Right atrium auricular region (tissue), 2 donors: Measurements from ENCODE around the gene CAMTA1. TPM values are rescaled to one million over a fixed set of nuclear protein-coding genes. Genes with fewer than 3 reads are reported as not detected.

Experiments used
- DNase-seq: peaks from one replicate; pipeline ENCODE4 v3.0.0-alpha.2; 2019; ENCODE audit warnings: low spot score
- H3K27ac ChIP-seq, 2 donors: fragments of 200-600 bp; sonication (generic); 1 replicate in 1 of 2; 2 replicates in 1 of 2; pipeline ENCODE4 v1.5.1; 2016 to 2019
- H3K27me3 ChIP-seq, 2 donors: fragments of 200-600 bp; sonication (generic); one replicate each; pipeline versions ENCODE4 v1.5.1 to v1.6.0; 2017 to 2019
- H3K36me3 ChIP-seq: fragments of 200-600 bp; sonication (generic); one replicate; pipeline ENCODE4 v1.5.1; 2016
- H3K4me1 ChIP-seq, 2 donors: fragments of 200-600 bp; sonication (generic); one replicate each; pipeline versions ENCODE4 v1.5.1 to v1.6.0; 2017 to 2019
- H3K4me3 ChIP-seq, 2 donors: fragments of 200-600 bp; sonication (generic); 1 replicate in 1 of 2; 2 replicates in 1 of 2; pipeline ENCODE4 v1.5.1; 2017 to 2019; ENCODE audit warnings: mild to moderate bottlenecking in 1 of 2, moderate library complexity in 1 of 2
- H3K9me3 ChIP-seq, 2 donors: fragments of 200-600 bp; sonication (generic); one replicate each; pipeline ENCODE4 v1.5.1; 2019
- total RNA-seq, 2 donors: library from RNA; depleted of rRNA; stranded (reverse); fragments of >200 nt; gene quantifications; one replicate each; pipeline ENCODE4 v1.1.0, GENCODE V29; 2016
- TF ChIP-seq, protein P1 (sequence below), 2 donors: fragments of 200-600 bp; sonication (generic); IDR thresholded peaks; one replicate each; pipeline ENCODE4 v1.5.1; 2019; ENCODE audit warnings: antibody characterized with exemption in 2 of 2

Gene CAMTA1
- total RNA-seq, 2 donors from 2014 or later = 132 to 190 TPM

DNA sequence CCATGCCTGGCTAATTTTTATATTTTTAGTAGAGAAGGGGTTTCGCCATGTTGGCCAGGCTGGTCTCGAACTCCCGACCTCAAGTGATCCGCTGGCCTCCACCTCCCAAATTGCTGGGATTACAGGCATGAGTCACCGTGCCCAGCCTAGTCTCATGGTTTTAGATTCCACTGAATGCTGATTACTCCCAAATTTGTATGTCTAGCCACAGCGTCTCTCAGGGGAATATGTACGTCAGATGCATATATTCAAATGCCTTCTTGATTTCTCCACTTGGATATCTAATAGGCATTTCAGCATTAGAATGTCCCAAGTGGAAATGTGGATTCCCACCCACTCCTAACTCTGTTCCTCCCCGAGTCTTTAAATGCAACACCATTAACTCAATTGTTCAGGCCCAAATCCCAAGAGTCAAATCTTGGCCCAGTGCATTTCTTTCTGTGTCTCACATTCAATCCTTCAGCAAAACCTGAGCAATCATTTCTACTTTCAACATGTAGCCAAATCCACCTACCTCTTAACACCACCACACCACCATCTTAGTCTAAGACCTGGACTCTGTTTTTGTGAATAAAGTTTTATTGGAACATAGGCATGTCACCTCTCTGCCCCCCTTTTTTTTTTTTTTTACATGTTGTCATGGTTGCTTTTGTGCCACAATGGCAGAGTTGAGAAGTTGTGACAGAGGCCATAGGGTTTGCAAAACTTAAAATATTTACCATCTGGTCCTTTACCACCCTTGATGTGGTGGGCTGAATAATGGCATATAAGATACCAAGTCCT, 9.8 kb upstream of the CAMTA1 start:
- Histone ChIP-seq H3K9me3 (peaks cover 0 to 4% of the 10 kb centered on the region in 2 donors), H3K27ac (no peak overlapping the region), H3K27me3 (no peaks in the 10 kb centered on the region), H3K4me3 (no peak overlapping the region), H3K36me3 (no peaks in the 10 kb centered on the region), H3K4me1 (no peaks in the 10 kb centered on the region)
- no peak for DNase-seq
- TF ChIP-seq, protein P1, sequence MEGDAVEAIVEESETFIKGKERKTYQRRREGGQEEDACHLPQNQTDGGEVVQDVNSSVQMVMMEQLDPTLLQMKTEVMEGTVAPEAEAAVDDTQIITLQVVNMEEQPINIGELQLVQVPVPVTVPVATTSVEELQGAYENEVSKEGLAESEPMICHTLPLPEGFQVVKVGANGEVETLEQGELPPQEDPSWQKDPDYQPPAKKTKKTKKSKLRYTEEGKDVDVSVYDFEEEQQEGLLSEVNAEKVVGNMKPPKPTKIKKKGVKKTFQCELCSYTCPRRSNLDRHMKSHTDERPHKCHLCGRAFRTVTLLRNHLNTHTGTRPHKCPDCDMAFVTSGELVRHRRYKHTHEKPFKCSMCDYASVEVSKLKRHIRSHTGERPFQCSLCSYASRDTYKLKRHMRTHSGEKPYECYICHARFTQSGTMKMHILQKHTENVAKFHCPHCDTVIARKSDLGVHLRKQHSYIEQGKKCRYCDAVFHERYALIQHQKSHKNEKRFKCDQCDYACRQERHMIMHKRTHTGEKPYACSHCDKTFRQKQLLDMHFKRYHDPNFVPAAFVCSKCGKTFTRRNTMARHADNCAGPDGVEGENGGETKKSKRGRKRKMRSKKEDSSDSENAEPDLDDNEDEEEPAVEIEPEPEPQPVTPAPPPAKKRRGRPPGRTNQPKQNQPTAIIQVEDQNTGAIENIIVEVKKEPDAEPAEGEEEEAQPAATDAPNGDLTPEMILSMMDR (IDR thresholded peaks at IDR 0.05) = no peak

DNA sequence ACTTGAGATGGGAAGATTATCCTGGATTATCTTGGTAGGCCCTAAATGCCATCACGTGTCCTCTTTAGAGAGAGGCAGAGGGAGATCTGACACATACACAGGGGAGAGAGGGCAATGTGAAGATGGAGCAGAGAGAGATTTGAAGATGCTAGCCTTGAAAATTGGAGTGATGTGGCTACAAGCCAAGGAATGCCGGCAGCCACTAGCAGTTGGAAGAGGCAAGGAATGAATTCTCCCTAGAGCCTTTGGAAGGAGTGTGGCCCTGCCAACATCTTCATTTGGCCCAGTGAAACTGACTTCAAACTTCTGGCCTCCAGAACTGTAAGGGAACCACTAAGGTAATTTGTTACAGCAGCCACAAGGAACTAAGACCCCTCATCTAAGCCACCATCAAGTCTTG, 8.9 kb upstream of the CAMTA1 start:
- DNase-seq = no peak

DNA sequence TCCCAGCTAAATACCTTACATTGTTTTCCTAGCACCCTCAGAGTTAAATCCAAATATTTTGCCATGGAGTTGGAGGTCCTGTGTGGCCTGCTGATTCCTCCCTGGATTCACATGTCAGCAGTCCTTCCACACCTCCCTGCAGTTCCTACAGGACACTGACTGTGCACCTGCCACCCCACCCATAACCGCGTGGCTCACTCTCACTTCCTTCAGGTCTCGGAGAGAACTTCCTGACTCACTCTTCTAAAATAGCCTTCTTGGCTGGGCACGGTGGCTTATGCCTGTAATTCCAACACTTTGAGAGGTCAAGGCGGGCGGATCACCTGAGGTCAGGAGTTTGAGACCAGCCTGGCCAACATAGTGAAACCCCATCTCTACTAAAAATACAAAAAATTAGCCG, 8.4 kb upstream of the CAMTA1 start:
- Histone ChIP-seq H3K4me3 (no peak overlapping the region), H3K4me1 (no peaks in the 10 kb centered on the region), H3K27me3 (no peaks in the 10 kb centered on the region), H3K9me3 (peaks cover 0 to 4% of the 10 kb centered on the region in 2 donors), H3K36me3 (no peaks in the 10 kb centered on the region), H3K27ac (no peak overlapping the region)
- no peak for DNase-seq
- TF ChIP-seq, protein P1 (IDR thresholded peaks at IDR 0.05) = no peak

More for the DNA sequence above, 8.9 kb upstream of the CAMTA1 start:
- Histone ChIP-seq H3K9me3 (peaks cover 0 to 4% of the 10 kb centered on the region in 2 donors), H3K4me1 (no peaks in the 10 kb centered on the region), H3K36me3 (no peaks in the 10 kb centered on the region), H3K4me3 (no peak overlapping the region), H3K27me3 (no peaks in the 10 kb centered on the region), H3K27ac (no peak overlapping the region)
- TF ChIP-seq, protein P1 (IDR thresholded peaks at IDR 0.05) = no peak

DNA sequence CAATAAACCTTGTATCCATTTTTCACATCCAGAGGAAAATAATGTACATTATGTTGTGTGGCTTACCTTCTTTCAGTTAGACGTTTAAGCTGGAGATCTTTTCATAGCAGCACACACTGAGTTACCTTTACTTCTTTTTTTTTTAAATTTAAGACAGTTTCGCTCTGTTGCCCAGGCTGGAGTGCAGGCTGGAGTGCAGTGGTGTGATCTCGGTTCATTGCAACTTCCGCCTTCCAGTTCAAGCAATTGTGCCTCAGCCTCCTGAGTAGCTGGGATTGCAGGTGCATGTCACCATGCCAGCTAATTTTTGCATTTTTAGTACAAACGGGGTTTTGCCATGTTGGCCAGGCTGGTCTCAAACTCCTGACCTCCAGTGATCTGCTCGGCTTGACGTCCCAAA, 7.4 kb upstream of the CAMTA1 start:
- Histone ChIP-seq H3K9me3 (peaks cover 0 to 4% of the 10 kb centered on the region in 2 donors), H3K27ac (no peak overlapping the region), H3K4me3 (no peak overlapping the region), H3K4me1 (no peaks in the 10 kb centered on the region), H3K27me3 (no peaks in the 10 kb centered on the region), H3K36me3 (no peaks in the 10 kb centered on the region)
- no peak for DNase-seq
- TF ChIP-seq, protein P1 (IDR thresholded peaks at IDR 0.05) = no peak

DNA sequence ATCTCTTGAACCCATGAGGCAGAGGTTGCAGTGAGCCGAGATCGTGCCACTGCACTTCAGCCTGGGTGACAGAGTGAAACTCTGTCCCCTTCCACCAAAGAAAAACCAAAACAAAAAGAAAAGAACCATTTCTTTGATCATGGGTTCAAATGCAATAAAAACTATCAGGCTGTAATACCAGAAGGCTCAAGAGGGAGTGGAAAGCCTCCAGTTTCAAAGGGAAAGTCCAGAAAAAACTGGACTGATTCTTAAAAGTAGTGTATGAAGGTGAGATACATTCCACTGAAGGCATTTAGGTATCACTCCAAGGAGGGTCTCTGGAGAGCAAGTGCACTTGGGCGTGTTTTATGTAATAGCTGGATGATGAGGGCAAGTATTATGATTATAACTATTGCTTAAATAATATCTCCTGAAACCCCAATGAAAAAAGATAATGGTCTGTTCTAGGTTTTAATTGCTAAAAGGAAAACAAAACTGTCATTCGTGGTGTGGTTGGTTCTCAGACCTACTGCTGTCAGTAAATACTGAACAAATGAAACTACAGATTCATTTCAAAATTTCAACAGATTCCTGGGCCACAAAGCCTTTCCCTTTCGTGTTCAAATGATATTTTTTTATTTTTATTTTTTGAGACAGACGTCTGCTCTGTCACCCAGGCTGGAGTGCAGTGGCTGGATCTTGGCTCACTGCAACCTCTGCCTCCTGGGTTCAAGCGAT, 6.0 kb upstream of the CAMTA1 start:
- Histone ChIP-seq H3K4me1 (peaks cover 0 to 8% of the 10 kb centered on the region in 2 donors), H3K9me3 (peaks cover 0 to 4% of the 10 kb centered on the region in 2 donors), H3K27ac (no peak overlapping the region), H3K27me3 (no peaks in the 10 kb centered on the region), H3K36me3 (no peaks in the 10 kb centered on the region), H3K4me3 (no peak overlapping the region)
- no peak for DNase-seq
- TF ChIP-seq, protein P1 (IDR thresholded peaks at IDR 0.05) = no peak
